Heart right ventricle (tissue), 16 donors: ENCODE results near the gene WDR49. TPM values are rescaled to one million over a fixed set of nuclear protein-coding genes. Genes with fewer than 3 reads are reported as not detected.

Experiments
- ATAC-seq, 8 donors: fragments of 200-7000 bp; cut with Tn5 transposase; one replicate each; pipeline ENCODE4 v1.9.1; 2020; ENCODE audit warnings: mild to moderate bottlenecking in 8 of 8, moderate library complexity in 8 of 8, moderate number of reproducible peaks in 1 of 8
- DNase-seq, 2 donors: peaks; one replicate each; pipeline ENCODE4 v3.0.0-alpha.2; 2020
- H3K27ac ChIP-seq, 10 donors: fragments of 200-600 bp; sonication (generic) in 2 of 10; one replicate each; pipeline versions ENCODE4 v1.5.0 to v1.8.0; 2020 to 2022; ENCODE audit warnings: mild to moderate bottlenecking in 3 of 10
- H3K27me3 ChIP-seq, 7 donors: fragments of 200-600 bp; one replicate each; pipeline ENCODE4 v1.8.0; 2021 to 2022; ENCODE audit warnings: mild to moderate bottlenecking in 2 of 7
- H3K36me3 ChIP-seq, 9 donors: fragments of 200-600 bp; sonication (generic) in 1 of 9; one replicate each; pipeline versions ENCODE4 v1.5.0 to v1.8.0; 2020 to 2022; ENCODE audit warnings: mild to moderate bottlenecking in 2 of 9
- H3K4me1 ChIP-seq, 9 donors: fragments of 200-600 bp; sonication (generic) in 1 of 9; one replicate each; pipeline versions ENCODE4 v1.5.0 to v1.8.0; 2020 to 2022; ENCODE audit warnings: mild to moderate bottlenecking in 4 of 9
- H3K4me3 ChIP-seq, 10 donors: fragments of 200-600 bp; sonication (generic) in 2 of 10; one replicate each; pipeline versions ENCODE4 v1.5.0 to v1.8.0; 2020 to 2022; ENCODE audit warnings: mild to moderate bottlenecking in 7 of 10, moderate library complexity in 2 of 10
- H3K9me3 ChIP-seq, 11 donors: fragments of 200-600 bp in 10 of 11; sonication (generic) in 2 of 11; one replicate each; pipeline versions ENCODE4 v1.5.0 to v1.8.0; 2013 to 2022; ENCODE audit warnings: mild to moderate bottlenecking in 2 of 11, control low read depth in 1 of 11, moderate library complexity in 1 of 11
- CTCF ChIP-seq, 9 donors: fragments of 200-600 bp; sonication (generic) in 2 of 9; IDR thresholded peaks; one replicate each; pipeline versions ENCODE4 v1.5.0 to v1.8.0; 2021 to 2022; ENCODE audit warnings: antibody characterized with exemption in 9 of 9, mild to moderate bottlenecking in 5 of 9, moderate library complexity in 1 of 9
- whole genome bisulfite sequencing, 2 donors: extraction: QIAGEN DNeasy Blood & Tissue Kit; methylation state at CpG; one replicate each; pipeline ENCODE4 v1.1.7; 2013; ENCODE audit warnings: inconsistent platforms in 1 of 2; 5-methylcytosine and 5-hydroxymethylcytosine counted together
- intact Hi-C, 10 donors: fragments of 100-400 bp; cut with DNase I; formaldehyde crosslinking; loops; one replicate each; pipeline versions ENCODE4 v1.11.1 to v1.14.2; 2022
- polyA plus RNA-seq, 2 donors: library from polyadenylated mRNA; stranded (reverse); fragments of 200-250 nt; gene quantifications; one replicate each; pipeline ENCODE4 v1.2.3, GENCODE V29; 2013
- total RNA-seq, 10 donors: library from RNA; stranded (reverse); fragmentation: NEBNext Ultra II Directional in 3 of 10; extraction: Animal tissue kit (Norgen Biotek cat#: 25700) in 3 of 10; gene quantifications; one replicate each; pipeline versions ENCODE4 v1.2.1 to v1.2.4, GENCODE V29; 2021 to 2023
- donor health status: Arrhythmogenic right ventricular cardiomyopathy.
- donor health status: ischemic (EF 13 %, LVEDD 7.1; RV severe dilation, severe dysfunction).
- donor health status: healthy with polysubstance abuse.
- donor health status: DM: no; HTN: yes; CAD: no.
- donor health status: DM: no; HTN: no; CAD: no.
- donor health status: ischemic (EF 25% LVEDD 6.9; RV normal size, moderate dysfunction).
- donor health status: ischemic (EF 25% LVEDD 5.7; RV mildly dilated, moderate dysfunction).
- donor health status: healthy.
- donor health status: DM: yes; HTN: yes; CAD: no.
- donor health status: Ischemic cardiomyopathy.
- donor health status: ischemic (EF 35%, LVEDD 5.7; RV mildly dilated, moderate dysfunction).
- donor health status: nonischemic (EF 11% LVEDD 7.7; RV severe dilation, severe dysfunction).
- donor health status: DM: yes; HTN: yes; CAD: no.
- donor health status: PGD.
- donor health status: ischemic (EF 29% LVEDD 5.4; RV normal size, mild dysfunction).
- donor health status: nonischemic (EF 23%, LVEDD 6.1; RV moderate dilation, normal function).

WDR49 gene
- total and polyA plus RNA-seq, 12 donors, result 0.06 to 6.6 (median 2.1) TPM

DNA sequence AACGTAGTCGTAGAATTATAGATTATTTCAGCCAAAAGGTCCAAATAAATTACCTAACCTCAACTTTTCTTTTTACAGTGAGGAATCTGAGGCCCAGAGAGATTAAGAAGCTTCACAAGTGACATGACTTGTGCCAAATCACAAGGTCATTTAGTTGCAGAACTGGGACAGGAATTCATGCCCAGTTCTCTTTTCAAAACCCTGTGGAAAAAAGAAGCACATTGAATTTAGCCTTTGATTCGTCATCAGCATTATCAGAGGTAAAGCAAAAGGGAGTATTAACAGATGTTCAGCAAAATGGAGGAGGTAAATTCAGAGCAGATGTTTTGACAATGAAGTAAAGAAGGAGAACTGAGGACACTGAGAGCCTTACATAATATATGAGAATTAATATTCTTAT, 184.4 kb downstream of the WDR49 start:
- no peak overlapping the region for H3K27ac ChIP-seq
- H3K4me1 ChIP-seq, result no peaks in the 10 kb centered on the region
- intact Hi-C loops, result no loop called here
- no peaks in the 10 kb centered on the region for H3K27me3 ChIP-seq
- TF ChIP-seq CTCF (IDR thresholded peaks at IDR 0.05), result no peak
- no peaks in the 10 kb centered on the region for H3K9me3 ChIP-seq
- no peak for DNase-seq
- no peaks in the 10 kb centered on the region for H3K36me3 ChIP-seq
- no peak overlapping the region for H3K4me3 ChIP-seq
- 60 to 63% methylated on average over 3 of the region's 3 CpGs for WGBS, 2 donors
- ATAC-seq, result no peak

GRCh38 chr3:167467848-167468611, 185.7 kb downstream of the WDR49 start:
- Histone ChIP-seq H3K4me1 (no peaks in the 10 kb centered on the region), H3K9me3 (no peaks in the 10 kb centered on the region), H3K36me3 (no peaks in the 10 kb centered on the region), H3K27me3 (no peaks in the 10 kb centered on the region), H3K27ac (no peak overlapping the region), H3K4me3 (no peak overlapping the region)
- no peak for ATAC-seq
- intact Hi-C loops, result no loop called here
- TF ChIP-seq CTCF (IDR thresholded peaks at IDR 0.05), result no peak
- 75 to 77% methylated on average over 5 of the region's 5 CpGs for WGBS, 2 donors
- no peak for DNase-seq

DNA sequence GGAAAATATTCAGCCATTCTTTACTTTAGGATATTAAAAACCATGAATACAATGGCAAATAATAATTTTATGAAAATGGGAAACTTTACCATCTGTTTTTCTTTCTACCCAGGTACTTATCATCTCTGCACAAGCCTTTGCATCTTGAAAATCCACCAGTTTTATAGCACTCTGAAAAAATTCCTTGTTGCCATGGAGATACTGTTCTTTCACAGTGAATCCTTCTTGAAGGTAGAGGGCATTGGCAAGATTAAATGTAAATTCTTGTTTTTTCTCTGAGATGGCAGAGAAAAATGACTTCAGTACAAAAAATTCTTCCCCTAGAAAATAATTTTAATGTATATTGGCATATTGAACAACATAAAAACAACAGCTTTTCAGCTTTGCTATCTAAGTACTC, 186.8 kb downstream of the WDR49 start:
- DNase-seq (no peak), ATAC-seq (no peak)
- no peaks in the 10 kb centered on the region for H3K4me1 ChIP-seq
- intact Hi-C loops, result no loop called here
- H3K4me3 ChIP-seq, result no peak overlapping the region
- H3K27me3 ChIP-seq, result no peaks in the 10 kb centered on the region
- H3K36me3 ChIP-seq, result no peaks in the 10 kb centered on the region
- TF ChIP-seq CTCF (IDR thresholded peaks at IDR 0.05), result no peak
- H3K9me3 ChIP-seq, result no peaks in the 10 kb centered on the region
- H3K27ac ChIP-seq, result no peak overlapping the region

GRCh38 chr3:167456157-167456799, 197.5 kb downstream of the WDR49 start:
- H3K36me3 ChIP-seq, result no peaks in the 10 kb centered on the region
- no peak for DNase-seq
- WGBS, 2 donors, result 69 to 72% methylated on average over 6 of the region's 6 CpGs
- ATAC-seq, result no peak
- no peak overlapping the region for H3K27ac ChIP-seq
- H3K27me3 ChIP-seq, result no peaks in the 10 kb centered on the region
- TF ChIP-seq CTCF (IDR thresholded peaks at IDR 0.05), result no peak
- no peak overlapping the region for H3K4me3 ChIP-seq
- intact Hi-C loops, result no loop called here
- no peaks in the 10 kb centered on the region for H3K9me3 ChIP-seq
- H3K4me1 ChIP-seq, result no peaks in the 10 kb centered on the region
